AG08396 (cell line): ENCODE measurements around the gene WBP1L.
"Not testable (repeated sequence)": the region's sequence is repeated elsewhere in the genome, so short reads cannot be mapped to it uniquely, and the experiment has no call there.

ENCODE experiments used
- DNase-seq: peaks from one replicate; pipeline ENCODE4 v3.0.0; 2012; ENCODE audit warnings: low spot score, mixed read lengths

The WBP1L gene

DNA sequence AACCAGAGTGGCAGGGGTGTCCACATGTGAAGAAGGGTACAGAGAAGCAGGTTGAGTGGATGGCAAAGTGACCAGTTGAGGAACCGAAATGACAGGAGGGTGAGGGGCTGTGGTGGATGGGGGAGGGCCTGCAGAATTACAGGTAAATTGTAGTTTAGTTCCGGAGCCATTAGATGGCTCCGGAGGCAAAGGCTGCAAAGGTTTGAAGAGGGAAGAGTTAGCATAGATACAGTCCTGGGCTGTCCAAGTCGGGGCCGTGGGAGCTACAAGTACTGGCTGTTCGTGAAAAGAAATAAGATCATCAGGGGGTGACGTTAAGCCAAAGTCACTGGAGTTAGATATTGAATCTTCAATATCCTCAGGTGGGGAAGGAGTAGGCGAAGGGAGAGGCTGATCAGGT lies 99.4 kb downstream of the WBP1L start:
- not testable (repeated sequence) for DNase-seq

DNA sequence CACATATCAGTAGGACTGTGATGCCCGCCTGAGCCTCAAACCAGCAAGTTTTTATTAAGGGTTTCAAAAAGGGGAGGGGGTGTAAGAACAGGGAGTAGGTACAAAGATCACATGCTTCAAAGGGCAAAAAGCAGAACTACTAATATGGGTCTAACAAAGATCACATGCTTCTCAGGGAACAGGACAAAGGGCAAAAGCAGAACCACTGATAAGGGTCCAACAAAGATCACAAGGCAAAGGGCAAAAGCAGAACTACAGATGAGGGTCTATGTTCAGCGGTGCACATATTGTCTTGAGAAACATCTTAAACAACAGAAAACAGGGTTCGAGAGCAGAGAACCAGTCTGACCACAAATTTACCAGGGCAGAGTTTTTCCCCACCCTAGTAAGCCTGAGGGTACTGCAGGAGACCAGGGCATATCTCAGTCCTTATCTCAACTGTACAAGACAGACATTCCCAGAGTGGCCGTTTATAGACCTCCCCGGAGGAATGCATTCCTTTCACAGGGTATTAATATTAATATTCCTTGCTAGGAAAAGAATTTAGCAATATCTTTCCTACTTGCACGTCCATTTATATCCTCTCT lies 100.5 kb downstream of the WBP1L start:
- not testable (repeated sequence) for DNase-seq

DNA sequence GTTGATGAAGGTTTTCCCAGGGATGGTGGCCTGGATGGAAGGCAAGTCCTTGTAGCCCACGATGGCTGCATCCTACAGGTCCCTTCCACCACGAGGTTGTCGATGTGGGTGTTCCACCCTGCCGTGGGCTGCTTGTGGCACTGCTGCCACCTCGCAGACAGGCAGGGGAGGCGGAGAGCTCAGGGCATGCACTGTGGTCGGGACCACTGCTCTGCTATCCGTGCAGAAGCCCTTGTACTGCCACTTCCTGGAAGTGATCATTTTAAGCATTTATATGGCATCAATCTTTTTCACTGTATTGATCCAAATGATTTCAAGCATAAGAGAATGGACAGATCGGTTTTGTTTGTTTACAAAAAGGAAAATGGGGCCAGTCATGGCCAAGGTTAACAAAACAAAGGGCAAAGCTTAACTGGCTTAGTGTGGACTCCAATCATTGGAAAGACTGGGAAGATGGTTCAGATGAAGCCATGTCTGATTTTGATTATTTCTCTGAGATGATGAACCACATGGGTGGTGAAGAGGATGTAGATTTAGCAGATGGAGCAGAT lies 101.7 kb downstream of the WBP1L start:
- DNase-seq, result no peak

DNA sequence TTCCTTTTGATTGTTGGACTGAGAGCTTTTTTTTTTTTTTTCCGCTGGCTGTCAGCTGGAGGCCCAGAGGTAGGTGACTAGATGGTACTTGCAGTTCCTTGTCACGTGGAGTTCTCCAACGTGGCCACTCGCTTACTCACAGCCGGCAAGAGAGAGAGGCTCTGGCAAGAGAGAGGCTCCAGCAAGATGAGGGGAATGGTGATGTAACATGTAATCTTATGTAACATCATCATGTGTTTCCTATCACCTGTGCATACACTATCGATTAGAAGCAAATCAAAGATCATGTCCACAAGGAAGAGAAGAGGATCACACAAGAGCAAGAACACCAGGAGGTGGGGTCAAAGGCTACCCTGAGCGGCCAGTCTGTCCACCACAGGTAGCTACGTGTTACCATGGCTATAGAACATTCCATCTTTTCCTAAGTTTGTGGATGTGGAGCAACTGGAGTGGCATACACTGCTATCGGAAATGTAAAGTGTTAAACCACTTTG lies 106.3 kb downstream of the WBP1L start:
- DNase-seq, result no peak

DNA sequence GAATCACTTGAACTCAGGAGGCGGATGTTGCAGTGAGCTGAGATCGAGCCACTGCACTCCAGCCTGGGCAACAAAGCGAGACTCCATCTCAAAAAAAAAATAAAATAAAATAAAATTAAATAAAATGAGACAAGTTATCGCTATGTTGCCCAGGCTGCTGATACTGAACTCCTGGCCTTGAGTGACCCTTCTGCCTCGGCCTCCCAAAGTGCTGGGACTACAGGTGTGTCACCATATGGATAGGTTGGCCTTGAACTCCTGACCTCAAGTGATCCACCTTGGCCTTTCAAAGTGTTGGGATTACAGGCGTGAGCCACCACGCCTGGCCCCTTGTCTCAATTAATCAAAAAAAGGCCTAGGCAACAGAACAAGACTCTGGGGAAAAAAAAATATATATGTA lies 109.5 kb downstream of the WBP1L start:
- not testable (repeated sequence) for DNase-seq

DNA sequence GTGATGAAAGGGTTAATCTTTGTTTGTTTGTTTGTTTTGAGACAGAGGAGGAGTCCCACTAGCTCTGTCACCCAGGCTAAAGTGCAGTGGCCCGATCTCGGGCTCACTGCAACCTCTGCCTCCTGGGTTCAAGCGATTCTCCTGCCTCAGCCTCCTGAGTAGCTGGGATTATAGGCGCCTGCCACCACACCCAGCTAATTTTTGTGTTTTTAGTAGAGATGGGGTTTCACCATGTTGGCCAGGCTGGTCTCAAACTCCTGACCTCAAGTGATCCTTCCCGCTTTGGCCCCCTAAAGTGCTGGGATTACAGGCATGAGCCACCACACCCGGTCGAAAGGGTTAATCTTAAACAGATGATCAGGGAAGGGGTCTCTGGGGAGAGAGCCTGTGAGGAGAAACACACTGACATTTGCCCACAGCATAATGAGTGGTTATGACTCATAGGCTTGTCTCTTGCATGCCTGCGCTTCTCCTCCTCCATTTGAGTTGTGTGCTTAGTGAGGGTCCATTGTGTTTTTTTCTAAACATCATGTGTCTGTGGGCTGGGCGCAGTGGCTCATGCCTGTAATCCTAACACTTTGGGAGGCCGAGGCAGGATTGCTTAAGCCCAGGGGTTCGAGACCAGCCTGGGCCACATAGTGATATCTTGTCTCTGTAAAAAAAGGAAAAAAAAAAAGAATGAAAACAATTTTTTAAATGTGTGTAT lies 112.1 kb downstream of the WBP1L start:
- peak; percentile 52 for DNase-seq

DNA sequence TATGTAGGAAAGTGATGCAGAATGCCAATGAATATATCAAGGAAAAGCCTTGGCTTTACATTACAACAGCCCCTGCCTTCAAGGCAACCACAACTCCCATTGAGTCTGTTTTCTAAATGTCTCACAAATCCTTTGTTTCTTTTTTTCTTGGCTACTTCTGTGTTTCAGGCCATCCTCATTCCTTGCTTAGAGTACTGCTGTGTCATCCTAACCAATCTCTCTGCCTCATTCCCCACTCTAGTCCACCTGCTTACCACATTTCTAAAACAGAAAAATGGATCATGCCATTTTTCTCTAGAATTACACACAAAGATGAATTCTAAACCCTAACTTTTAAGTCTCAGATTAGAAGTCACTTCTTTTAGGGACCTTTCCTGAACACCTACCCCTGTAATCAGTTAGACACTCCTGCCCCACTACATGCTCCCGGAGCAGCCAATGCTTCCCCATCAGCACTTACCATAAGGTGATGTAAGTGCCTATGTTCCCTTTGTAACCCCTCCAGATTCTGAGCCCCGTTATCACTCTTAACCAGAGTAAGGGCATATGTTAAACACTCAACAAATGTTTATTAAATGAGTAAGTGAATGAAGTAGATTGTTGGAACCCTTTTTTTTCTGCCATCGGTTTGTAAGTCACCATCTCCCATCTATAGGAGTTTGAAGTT lies 113.1 kb downstream of the WBP1L start:
- no peak for DNase-seq

DNA sequence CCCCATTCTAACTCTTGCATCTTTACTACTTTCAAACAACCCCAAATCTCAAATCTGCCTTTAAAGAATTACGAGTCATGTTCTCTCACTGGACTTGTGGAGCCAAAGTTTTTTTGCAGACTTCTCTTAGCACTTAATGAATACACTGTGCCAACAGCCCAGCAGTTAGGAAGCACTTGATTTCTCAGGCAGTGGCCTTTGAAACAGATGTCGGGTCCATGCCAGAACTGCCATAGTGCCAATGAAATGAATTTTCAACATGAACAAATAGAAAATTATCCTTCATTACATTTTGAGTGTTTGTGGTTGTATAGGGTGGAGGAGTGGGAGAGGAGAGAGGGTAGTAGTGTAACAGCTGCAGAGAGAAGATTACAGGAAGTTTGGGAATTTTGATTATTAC lies 116.2 kb downstream of the WBP1L start:
- DNase-seq, result no peak

DNA sequence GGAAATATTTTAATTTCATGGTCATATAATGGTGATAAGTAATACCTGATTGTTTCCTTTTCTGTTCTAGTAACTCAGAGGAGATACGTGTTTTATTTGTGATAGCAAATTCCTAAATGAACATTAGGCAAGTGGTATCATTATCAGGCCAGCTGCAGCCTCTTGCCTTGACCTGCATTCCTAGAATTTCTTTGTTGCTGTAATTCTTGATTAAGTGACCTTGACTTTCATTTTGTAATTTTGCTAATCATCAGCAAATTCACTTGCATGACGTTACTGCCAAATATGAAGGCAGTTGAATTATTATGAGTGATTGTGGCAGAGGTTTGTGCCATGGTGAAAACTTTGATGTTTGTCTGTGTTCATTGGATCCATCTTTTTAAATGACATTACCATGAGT lies 119.9 kb downstream of the WBP1L start:
- DNase-seq, result no peak

DNA sequence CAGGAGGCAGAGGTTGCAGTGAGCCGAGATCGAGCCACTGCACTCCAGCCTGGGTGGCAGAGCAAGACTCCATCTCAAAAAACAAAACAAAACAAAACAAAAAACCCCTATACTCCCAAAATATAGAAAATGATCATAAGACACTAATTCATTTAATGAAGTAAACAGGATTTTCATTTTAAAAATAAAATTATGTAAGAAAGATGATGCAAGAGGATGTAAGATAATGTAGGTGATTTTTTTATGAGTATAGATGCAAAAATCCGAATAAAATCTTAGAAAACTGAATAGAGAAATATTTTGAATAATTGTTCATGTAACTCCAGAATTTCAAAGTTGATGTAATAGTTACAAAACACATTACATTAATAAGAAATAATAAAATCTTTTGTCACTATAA lies 121.9 kb downstream of the WBP1L start:
- DNase-seq, result no peak
